K562 treated with DMSO at 1 percent for 12 hours (cell line): ENCODE results near the gene GRIK2. TPM values are rescaled to one million over a fixed set of nuclear protein-coding genes. Genes with fewer than 3 reads are reported as not detected.

Source experiments
- total RNA-seq: library from RNA; unstranded; fragments of 300-600 nt; gene quantifications from 2 replicates; pipeline ENCODE4 v1.2.3, GENCODE V29; 2022; ENCODE audit not compliant: insufficient read depth

The GRIK2 gene
- total RNA-seq: not detected in 2 replicates

DNA sequence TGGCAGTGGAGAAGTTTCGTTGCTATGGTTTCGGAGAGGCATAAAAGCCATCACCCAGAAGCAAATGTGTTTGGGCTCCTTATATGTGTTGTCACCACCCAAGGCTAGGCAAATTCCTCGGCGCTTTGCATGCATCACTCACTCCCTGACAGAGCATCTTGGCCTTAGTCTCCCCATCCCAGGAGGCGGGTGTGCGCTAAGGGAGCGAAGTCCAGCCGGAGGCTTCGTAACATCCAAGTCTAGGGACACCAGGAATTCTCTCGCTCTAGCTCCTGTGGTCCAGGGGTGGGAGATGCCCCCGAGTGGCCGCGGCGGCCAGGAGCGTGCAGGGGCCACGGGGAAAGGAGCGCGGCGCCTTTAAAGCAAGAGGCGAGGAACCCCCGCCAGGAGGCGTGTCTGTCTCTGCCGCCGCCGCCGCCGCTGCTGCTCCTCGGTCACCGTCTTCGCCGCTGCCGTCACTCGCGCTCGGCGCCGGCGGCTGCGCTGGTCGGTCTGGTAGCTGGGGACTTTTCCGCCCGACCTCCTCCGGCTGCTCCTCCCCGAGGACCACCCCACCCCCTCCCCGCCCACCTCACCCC lies at the start of gene GRIK2:
TSS of gene GRIK2 (plus strand) at position 458 of the 578 bp plus-strand sequence.

